ENCODE results near the gene MVB12B. TPM values are rescaled to one million over a fixed set of nuclear protein-coding genes. Genes with fewer than 3 reads are reported as not detected.
A peak's percentile ranks its signal among the peaks of the same experiment; 100 is the strongest.

MVB12B gene
- total and polyA plus RNA-seq, 2 of the 13 experiments (the other 11 are each of a cell fraction or from before 2014, with no cell fraction given) = 12.1 to 30.1 TPM

DNA sequence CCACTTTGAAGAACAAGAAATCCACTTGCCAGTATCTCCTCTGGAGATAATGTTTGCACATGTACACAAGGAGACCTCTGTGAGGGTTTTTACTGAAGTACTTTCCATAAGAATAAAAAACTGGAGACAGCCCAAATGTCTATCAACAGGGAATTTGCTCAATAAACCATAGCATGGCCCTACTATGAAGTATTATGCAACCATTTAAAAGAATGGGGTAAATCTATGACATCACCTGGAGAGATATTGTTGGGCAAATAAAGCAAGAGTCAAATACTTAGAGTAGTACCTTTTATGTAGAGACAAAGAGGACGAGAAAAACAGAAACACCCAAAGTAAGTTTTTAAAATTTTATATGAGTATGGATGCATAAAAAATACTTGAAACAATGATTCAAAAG lies 23.9 kb upstream of the MVB12B start:
- intact Hi-C loops (cut with micrococcal nuclease; ENCODE audit: unreplicated experiment) = loop anchor here (1.0 to 2.0 kb wide), 4 partner anchors 14 to 96 kb away; no protein-coding TSS in a partner anchor
- in situ Hi-C loops (cut with HindIII; ENCODE audit: extremely low pct_ligation_motif_present, low pct_unique_long_range_greater_than_20kb) = loop anchor here (5.0 kb wide), 2 partner anchors 95 to 190 kb away; no protein-coding TSS in a partner anchor
- Histone ChIP-seq H3K27ac (ENCODE audit: extremely low read length, insufficient read depth, low read length) (no peak overlapping the region), H3K4me3 (replicated peaks in 1 of 3; ENCODE audit: insufficient read depth in 1 of 3, low read depth in 2 of 3, low read length in 3 of 3) (no peak overlapping the region), H3K36me3 (replicated peaks in 1 of 2; ENCODE audit: control insufficient read depth in 1 of 2, insufficient read depth in 2 of 2, low read length in 2 of 2) (no peaks in the 10 kb centered on the region), H3K4me1 (ENCODE audit: insufficient read depth, low read length) (peaks cover 60% of the 10 kb centered on the region), H3K9ac (ENCODE audit: insufficient read depth, low read depth, low read length) (no peak overlapping the region), H3K9me3 (ENCODE audit: low read length) (no peaks in the 10 kb centered on the region), H3K27me3 (ENCODE audit: control insufficient read depth in 1 of 2, insufficient read depth in 2 of 2, low read length in 2 of 2) (no peaks in the 10 kb centered on the region; a peak in 1 of 5 replicates), H3K4me2 (ENCODE audit: low read depth, low read length) (no peak overlapping the region), H4K20me1 (ENCODE audit: insufficient read depth, low read length) (no peaks in the 10 kb centered on the region), H2AFZ (ENCODE audit: low read length) (no peak overlapping the region), H3K79me2 (ENCODE audit: insufficient read depth, low read length) (no peaks in the 10 kb centered on the region)
- BruUV-seq (replicated peaks) = no TSS peak
- 8% methylated on average over 1 of the region's 1 CpG for WGBS (ENCODE audit: low lambda C conversion rate)
- DNase-seq (ENCODE audit: low spot score) (peak; percentile 29), FAIRE-seq (no peak), ATAC-seq (no peak)
- ChIA-PET POLR2A (interaction anchor here (1.0 to 1.4 kb wide), 2 partner anchors 73 to 96 kb away, joined by 3 read pairs; no protein-coding TSS in a partner anchor), CTCF (ENCODE audit: low intra/inter-chr PET ratio, low total read pairs) (interaction anchor here (1.3 to 2.7 kb wide), 3 partner anchors 83 to 95 kb away, joined by 4 to 47 read pairs (median 12); no protein-coding TSS in a partner anchor)
- TF ChIP-seq CEBPG (CRISPR knock-in tag; IDR thresholded peaks at IDR 0.05) = peak; percentile 47
- no peak for TF ChIP-seq RCOR2 (CRISPR knock-in tag; IDR thresholded peaks at IDR 0.05)
- peak; percentile 43; the same call in 1 of the 2 replicates for TF ChIP-seq CEBPB (IDR thresholded peaks at IDR 0.05; ENCODE audit: borderline replicate concordance, low read depth, low read length)
- no peak for TF ChIP-seq ZNF20 (CRISPR knock-in tag; IDR thresholded peaks at IDR 0.05)
- TF ChIP-seq KLF6 (CRISPR knock-in tag; IDR thresholded peaks at IDR 0.05) = no peak
- peak; percentile 44; the same call in 1 of the 2 replicates for TF ChIP-seq ATF7 (IDR thresholded peaks at IDR 0.05)
- TF ChIP-seq ATF7 (CRISPR knock-in tag; IDR thresholded peaks at IDR 0.05) = no peak
- TF ChIP-seq GZF1 (CRISPR knock-in tag; IDR thresholded peaks at IDR 0.05) = no peak
- 0 out of 2 replicates have a peak, but pooled peaks have one; percentile 15 for TF ChIP-seq FOXA3 (CRISPR knock-in tag; IDR thresholded peaks at IDR 0.05)
- TF ChIP-seq TSC22D2 (CRISPR knock-in tag; IDR thresholded peaks at IDR 0.05; ENCODE audit: borderline replicate concordance) = no peak

DNA sequence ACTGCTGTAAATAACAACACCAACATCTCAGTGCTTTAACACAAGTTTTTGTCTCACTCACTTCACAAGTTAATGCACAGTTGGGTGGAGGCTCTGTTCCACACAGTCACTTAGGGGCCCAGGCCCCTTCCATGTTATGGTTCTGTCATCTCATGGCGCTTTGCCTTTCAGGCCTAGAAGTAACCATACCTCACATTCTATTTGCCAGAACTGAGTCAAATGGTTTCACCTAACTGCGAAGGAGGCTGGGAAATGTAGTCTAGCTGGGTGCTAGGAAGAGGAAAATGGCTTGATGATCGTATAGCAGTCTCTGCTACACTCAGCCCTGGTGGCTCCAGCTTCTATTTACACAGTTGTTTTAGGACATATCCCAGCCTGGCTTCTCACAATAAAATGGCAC lies 23.1 kb upstream of the MVB12B start:
- intact Hi-C loops (cut with micrococcal nuclease; ENCODE audit: unreplicated experiment) = loop anchor here (2.0 kb wide), 3 partner anchors 13 to 83 kb away; no protein-coding TSS in a partner anchor
- FAIRE-seq = peak; percentile 53
- TF ChIP-seq ZNF563 (CRISPR knock-in tag; IDR thresholded peaks at IDR 0.05) = no peak
- no peak for TF ChIP-seq TAF15 (IDR thresholded peaks at IDR 0.05; ENCODE audit: low read depth, low read length, poor library complexity, severe bottlenecking)
- TF ChIP-seq ZFX (CRISPR knock-in tag; IDR thresholded peaks at IDR 0.05; ENCODE audit: low read depth) = peak; percentile 48; the same call in 1 of the 2 replicates
- TF ChIP-seq HCFC1 (IDR thresholded peaks at IDR 0.05; ENCODE audit: low read depth, low read length) = peak; percentile 45; the same call in 1 of the 2 replicates
- no peak for TF ChIP-seq ZNF562 (CRISPR knock-in tag; IDR thresholded peaks at IDR 0.05; ENCODE audit: borderline replicate concordance)
- TF ChIP-seq, protein P1, sequence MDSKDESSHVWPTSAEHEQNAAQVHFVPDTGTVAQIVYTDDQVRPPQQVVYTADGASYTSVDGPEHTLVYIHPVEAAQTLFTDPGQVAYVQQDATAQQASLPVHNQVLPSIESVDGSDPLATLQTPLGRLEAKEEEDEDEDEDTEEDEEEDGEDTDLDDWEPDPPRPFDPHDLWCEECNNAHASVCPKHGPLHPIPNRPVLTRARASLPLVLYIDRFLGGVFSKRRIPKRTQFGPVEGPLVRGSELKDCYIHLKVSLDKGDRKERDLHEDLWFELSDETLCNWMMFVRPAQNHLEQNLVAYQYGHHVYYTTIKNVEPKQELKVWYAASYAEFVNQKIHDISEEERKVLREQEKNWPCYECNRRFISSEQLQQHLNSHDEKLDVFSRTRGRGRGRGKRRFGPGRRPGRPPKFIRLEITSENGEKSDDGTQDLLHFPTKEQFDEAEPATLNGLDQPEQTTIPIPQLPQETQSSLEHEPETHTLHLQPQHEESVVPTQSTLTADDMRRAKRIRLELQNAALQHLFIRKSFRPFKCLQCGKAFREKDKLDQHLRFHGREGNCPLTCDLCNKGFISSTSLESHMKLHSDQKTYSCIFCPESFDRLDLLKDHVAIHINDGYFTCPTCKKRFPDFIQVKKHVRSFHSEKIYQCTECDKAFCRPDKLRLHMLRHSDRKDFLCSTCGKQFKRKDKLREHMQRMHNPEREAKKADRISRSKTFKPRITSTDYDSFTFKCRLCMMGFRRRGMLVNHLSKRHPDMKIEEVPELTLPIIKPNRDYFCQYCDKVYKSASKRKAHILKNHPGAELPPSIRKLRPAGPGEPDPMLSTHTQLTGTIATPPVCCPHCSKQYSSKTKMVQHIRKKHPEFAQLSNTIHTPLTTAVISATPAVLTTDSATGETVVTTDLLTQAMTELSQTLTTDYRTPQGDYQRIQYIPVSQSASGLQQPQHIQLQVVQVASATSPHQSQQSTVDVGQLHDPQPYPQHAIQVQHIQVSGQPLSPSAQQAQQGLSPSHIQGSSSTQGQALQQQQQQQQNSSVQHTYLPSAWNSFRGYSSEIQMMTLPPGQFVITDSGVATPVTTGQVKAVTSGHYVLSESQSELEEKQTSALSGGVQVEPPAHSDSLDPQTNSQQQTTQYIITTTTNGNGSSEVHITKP (CRISPR knock-in tag; IDR thresholded peaks at IDR 0.05; ENCODE audit: low read depth) = peak; percentile 97
- TF ChIP-seq ZNF143 (CRISPR knock-in tag; IDR thresholded peaks at IDR 0.05) = peak; percentile 84

More for the DNA sequence above, 23.1 kb upstream of the MVB12B start:
- peak overlapping the region; percentile 35 for H3K4me2 ChIP-seq (ENCODE audit: low read depth, low read length)
- ATAC-seq (peak; percentile 33), DNase-seq (ENCODE audit: low spot score) (peak; percentile 37)
- no peak overlapping the region for H3K4me3 ChIP-seq (replicated peaks in 1 of 3; ENCODE audit: insufficient read depth in 1 of 3, low read depth in 2 of 3, low read length in 3 of 3)
- H2AFZ ChIP-seq (ENCODE audit: low read length) = no peak overlapping the region
- 58% methylated on average over 3 of the region's 3 CpGs for WGBS (ENCODE audit: low lambda C conversion rate)
- H3K36me3 ChIP-seq (replicated peaks in 1 of 2; ENCODE audit: control insufficient read depth in 1 of 2, insufficient read depth in 2 of 2, low read length in 2 of 2) = no peaks in the 10 kb centered on the region
- no peaks in the 10 kb centered on the region; a peak in 1 of 5 replicates for H3K27me3 ChIP-seq (ENCODE audit: control insufficient read depth in 1 of 2, insufficient read depth in 2 of 2, low read length in 2 of 2)
- BruUV-seq (replicated peaks) = no TSS peak
- no peaks in the 10 kb centered on the region for H4K20me1 ChIP-seq (ENCODE audit: insufficient read depth, low read length)
- ChIA-PET CTCF (ENCODE audit: low intra/inter-chr PET ratio, low total read pairs) (interaction anchor here (2.7 kb wide), 1 partner anchor 95 kb away, joined by 47 read pairs; no protein-coding TSS in a partner anchor), POLR2A (no interaction called here)
- no peaks in the 10 kb centered on the region for H3K9me3 ChIP-seq (ENCODE audit: low read length)
- no peak overlapping the region for H3K9ac ChIP-seq (ENCODE audit: insufficient read depth, low read depth, low read length)
- peaks cover 67% of the 10 kb centered on the region for H3K4me1 ChIP-seq (ENCODE audit: insufficient read depth, low read length)
- in situ Hi-C loops (cut with HindIII; ENCODE audit: extremely low pct_ligation_motif_present, low pct_unique_long_range_greater_than_20kb) = loop anchor here (5.0 kb wide), 2 partner anchors 94 to 189 kb away; no protein-coding TSS in a partner anchor
- no peaks in the 10 kb centered on the region for H3K79me2 ChIP-seq (ENCODE audit: insufficient read depth, low read length)
- no peak overlapping the region for H3K27ac ChIP-seq (ENCODE audit: extremely low read length, insufficient read depth, low read length)
